Measurements from ENCODE around the gene RPS19BP1.

- TF ChIP-seq CTCF (conservative IDR thresholded peaks at IDR 0.05; ENCODE audit: low read depth, low read length): no peak
- TF ChIP-seq EZH2 (IDR thresholded peaks at IDR 0.05; ENCODE audit: borderline replicate concordance, low read depth, low read length, poor library complexity, severe bottlenecking): no peak
Measured at GRCh38 chr22:39545386-39546365, 13.1 kb upstream of the RPS19BP1 start.
